NCI-H2196 (cell line): ENCODE measurements around the gene RAD54L.
"Not testable (repeated sequence)": the region's sequence is repeated elsewhere in the genome, so short reads cannot be mapped to it uniquely, and the experiment has no call there.

Experiments used
- DNase-seq: peaks from one replicate; lab custom pipeline; 2025; ENCODE audit not compliant: unreplicated experiment; lab: John Stamatoyannopoulos, UW

The RAD54L gene

DNA sequence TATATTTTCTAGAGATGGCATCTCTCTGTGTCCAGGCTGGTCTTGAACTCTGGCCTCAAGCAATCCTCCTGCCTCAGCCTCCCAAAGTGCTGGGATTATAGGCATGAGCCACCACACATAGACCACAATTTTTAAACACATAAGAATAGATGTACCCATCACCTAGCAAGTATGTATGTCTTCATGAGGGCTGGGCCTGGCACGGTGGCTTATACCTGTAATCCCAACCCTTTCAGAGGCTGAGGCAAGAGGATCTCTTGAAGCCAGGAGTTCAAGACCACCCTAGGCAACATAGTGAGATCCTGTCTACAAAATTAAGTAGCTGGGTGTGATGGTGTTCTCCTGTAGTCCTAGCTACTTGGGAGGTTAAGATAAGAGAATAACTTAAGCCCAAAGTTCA lies 69.8 kb downstream of the RAD54L start:
- no peak for DNase-seq

DNA sequence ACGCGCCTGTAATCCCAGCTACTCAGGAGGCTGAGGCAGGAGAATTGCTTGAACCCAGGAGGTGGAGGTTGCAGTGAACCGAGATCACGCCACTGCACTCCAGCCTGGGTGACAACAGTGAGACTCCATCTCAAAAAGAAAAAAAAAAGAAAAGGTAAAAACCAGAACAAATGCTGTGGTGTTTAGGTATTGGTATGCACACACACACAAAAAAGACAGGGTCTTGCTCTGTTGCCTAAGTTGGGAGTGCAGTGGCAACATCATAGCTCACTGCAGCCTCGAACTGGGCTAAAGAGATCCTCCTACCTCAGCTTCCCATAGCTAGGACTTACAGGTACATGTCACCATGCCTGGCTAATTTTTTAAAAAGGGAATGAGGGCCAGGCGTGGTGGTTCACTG lies 71.7 kb downstream of the RAD54L start:
- DNase-seq: not testable (repeated sequence)

DNA sequence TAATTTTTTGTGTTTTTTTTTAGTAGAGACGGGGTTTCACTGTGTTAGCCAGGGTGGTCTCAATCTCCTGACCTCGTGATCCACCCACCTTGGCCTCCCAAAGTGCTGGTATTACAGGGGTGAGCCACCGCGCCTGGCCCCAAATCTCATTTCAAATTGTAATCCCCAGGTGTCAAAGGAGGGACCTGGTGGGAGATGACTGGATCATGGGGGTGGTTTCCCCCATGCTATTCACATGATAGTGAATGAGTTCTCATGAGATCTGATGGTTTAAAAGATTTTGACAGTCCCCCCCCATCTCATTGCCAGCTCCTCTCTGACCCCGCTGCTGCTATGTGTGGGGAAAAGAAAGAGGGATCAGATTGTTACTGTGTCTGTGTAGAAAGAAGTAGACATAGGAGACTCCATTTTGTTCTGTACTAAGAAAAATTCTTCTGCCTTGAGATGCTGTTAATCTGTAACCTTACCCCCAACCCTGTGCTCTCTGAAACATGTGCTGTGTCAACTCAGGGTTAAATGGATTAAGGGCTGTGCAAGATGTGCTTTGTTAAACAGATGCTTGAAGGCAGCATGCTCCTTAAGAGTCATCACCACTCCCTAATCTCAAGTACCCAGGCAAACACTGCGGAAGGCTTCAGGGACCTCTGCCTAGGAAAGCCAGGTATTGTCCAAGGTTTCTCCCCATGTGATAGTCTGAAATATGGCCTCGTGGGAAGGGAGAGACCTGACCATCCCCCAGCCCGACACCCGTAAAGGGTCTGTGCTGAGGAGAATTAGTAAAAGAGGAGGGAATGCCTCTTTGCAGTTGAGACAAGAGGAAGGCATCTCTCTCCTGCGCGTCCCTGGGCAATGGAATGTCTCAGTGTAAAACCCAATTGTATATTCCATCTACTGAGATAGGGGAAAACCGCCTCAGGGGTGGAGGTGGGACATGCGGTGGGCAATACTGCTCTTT lies 72.7 kb downstream of the RAD54L start:
- DNase-seq: not testable (repeated sequence)

DNA sequence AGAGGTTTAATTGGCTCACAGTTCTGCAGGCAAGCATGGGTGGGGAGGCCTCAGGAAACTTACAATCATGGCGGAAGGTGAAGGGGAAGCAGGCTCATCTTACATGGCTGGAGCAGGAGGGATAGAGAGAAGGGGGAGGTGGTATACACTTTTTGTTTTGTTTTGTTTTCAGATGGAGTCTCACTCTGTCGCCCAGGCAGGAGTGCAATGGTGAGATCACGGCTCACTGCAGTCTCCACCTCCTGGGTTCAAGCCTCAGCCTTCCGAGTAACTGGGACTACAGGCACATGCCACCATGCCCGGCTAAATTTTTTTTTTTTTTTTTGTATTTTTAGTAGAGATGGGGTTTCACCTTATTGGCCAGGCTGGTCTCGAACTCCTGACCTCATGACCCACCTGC lies 74.6 kb downstream of the RAD54L start:
- DNase-seq: not testable (repeated sequence)

DNA sequence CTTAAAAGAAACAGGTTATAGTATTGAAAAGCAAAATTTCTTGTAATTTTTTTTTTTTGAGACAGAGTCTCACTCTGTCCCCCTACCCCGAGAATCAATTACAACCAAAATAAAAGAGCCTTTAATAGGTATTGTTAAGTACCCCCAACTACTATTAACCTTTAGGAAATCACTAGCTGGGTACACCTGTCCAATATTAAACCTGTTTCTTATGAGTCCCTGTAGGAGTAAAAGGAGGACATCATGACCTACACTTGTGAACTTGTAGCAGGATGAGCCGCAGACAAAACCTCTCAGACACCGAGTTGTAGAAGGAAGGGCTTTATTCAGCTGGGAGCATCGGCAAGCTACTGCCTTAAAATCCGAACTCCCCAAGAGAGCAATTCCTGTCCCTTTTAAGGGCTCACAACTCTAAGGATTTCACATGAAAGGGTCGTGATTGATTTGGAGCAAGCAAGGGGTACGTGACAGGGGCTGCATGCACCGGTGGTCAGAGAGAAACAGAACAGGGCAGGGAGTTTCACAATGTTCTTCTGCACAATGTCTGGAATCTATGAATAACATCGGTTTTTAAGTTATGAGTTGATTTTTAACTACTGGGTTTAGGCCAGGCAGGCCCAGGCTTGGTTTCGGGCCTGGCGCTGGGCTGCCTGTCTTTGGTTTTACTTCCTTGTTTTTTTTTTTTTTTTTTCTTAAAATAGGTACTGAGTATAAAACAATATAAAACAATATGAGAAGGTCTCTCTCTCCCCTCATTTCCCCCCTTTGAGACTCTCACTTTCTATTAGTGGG lies 77.9 kb downstream of the RAD54L start:
- DNase-seq: not testable (repeated sequence)
